Left lung (tissue), 10 donors: Measurements from ENCODE around the gene COL11A2. TPM values are rescaled to one million over a fixed set of nuclear protein-coding genes. Genes with fewer than 3 reads are reported as not detected.

Source experiments
- ATAC-seq: fragments of 200-7000 bp; cut with Tn5 transposase; one replicate; pipeline ENCODE4 v1.9.1; 2020; ENCODE audit warnings: moderate library complexity
- DNase-seq, 4 donors: peaks; one replicate each; pipeline ENCODE4 v3.0.0-alpha.2; 2013 to 2020
- H3K27ac ChIP-seq, 2 donors: fragments of 200-600 bp; sonication (generic) in 1 of 2; one replicate each; pipeline versions ENCODE4 v1.5.0 to v1.8.0; 2020 to 2021
- H3K27me3 ChIP-seq, 2 donors: fragments of 200-600 bp; sonication (generic) in 1 of 2; one replicate each; pipeline versions ENCODE4 v1.5.0 to v1.8.0; 2020 to 2021
- H3K36me3 ChIP-seq, 2 donors: fragments of 200-600 bp; sonication (generic) in 1 of 2; one replicate each; pipeline versions ENCODE4 v1.5.0 to v1.8.0; 2020 to 2021
- H3K4me1 ChIP-seq, 2 donors: fragments of 200-600 bp; one replicate each; pipeline ENCODE4 v1.8.0; 2021
- H3K4me3 ChIP-seq, 2 donors: fragments of 200-600 bp; sonication (generic) in 1 of 2; one replicate each; pipeline versions ENCODE4 v1.5.0 to v1.8.0; 2020 to 2021; ENCODE audit warnings: mild to moderate bottlenecking in 1 of 2
- H3K9me3 ChIP-seq, 2 donors: fragments of 200-600 bp; sonication (generic) in 1 of 2; one replicate each; pipeline versions ENCODE4 v1.5.0 to v1.8.0; 2020 to 2021
- CTCF ChIP-seq, 2 donors: fragments of 200-600 bp; sonication (generic) in 1 of 2; IDR thresholded peaks; one replicate each; pipeline versions ENCODE4 v1.5.0 to v1.8.0; 2021; ENCODE audit warnings: antibody characterized with exemption in 2 of 2
- intact Hi-C, 2 donors: fragments of 100-400 bp; cut with DNase I; formaldehyde crosslinking; loops; one replicate each; pipeline versions ENCODE4 v1.11.2 to v1.14.2; 2022
- polyA plus RNA-seq, 6 donors: library from polyadenylated mRNA; unstranded; fragments of 120-200 nt; gene quantifications; one replicate each; pipeline ENCODE4 v1.2.1, GENCODE V29; 2013; ENCODE audit not compliant: insufficient read length in 6 of 6
- total RNA-seq, 2 donors: library from RNA; stranded (reverse); fragmentation: NEBNext Ultra II Directional; extraction: Animal tissue kit (Norgen Biotek cat#: 25700); gene quantifications; one replicate each; pipeline ENCODE4 v1.2.1, GENCODE V29; 2021
- donor health status: DM: no; HTN: yes; CAD: no.
- donor health status: DM: no; HTN: no; CAD: no.

The COL11A2 gene
- total and polyA plus RNA-seq, 8 donors = 0.45 to 9.5 (median 3.6) TPM

- Histone ChIP-seq H3K4me3 (no peak overlapping the region), H3K4me1 (peaks cover 6 to 12% of the 10 kb centered on the region in 2 donors), H3K9me3 (no peaks in the 10 kb centered on the region), H3K27me3 (no peaks in the 10 kb centered on the region), H3K27ac (no peak overlapping the region), H3K36me3 (no peaks in the 10 kb centered on the region)
- TF ChIP-seq CTCF (IDR thresholded peaks at IDR 0.05) = no peak
- ATAC-seq = no peak
- peak in 1 of 4 donors; percentile 24 for DNase-seq
- intact Hi-C loops = loop anchor here in 1 of 2 donors (10.0 kb wide), 1 partner anchor 79 kb away; no protein-coding TSS in a partner anchor
Measured at GRCh38 chr6:33165581-33166258, 26.5 kb downstream of the COL11A2 start.

- peak in 1 of 4 donors; percentile 13 for DNase-seq
- Histone ChIP-seq H3K9me3 (no peaks in the 10 kb centered on the region), H3K4me3 (no peak overlapping the region), H3K27ac (no peak overlapping the region), H3K4me1 (peaks cover 6 to 12% of the 10 kb centered on the region in 2 donors), H3K36me3 (no peaks in the 10 kb centered on the region), H3K27me3 (no peaks in the 10 kb centered on the region)
- TF ChIP-seq CTCF (IDR thresholded peaks at IDR 0.05) = no peak
- intact Hi-C loops = loop anchor here in 1 of 2 donors (10.0 kb wide), 1 partner anchor 80 kb away; no protein-coding TSS in a partner anchor
- no peak for ATAC-seq
Measured at GRCh38 chr6:33164665-33165373, 27.4 kb downstream of the COL11A2 start.

DNA sequence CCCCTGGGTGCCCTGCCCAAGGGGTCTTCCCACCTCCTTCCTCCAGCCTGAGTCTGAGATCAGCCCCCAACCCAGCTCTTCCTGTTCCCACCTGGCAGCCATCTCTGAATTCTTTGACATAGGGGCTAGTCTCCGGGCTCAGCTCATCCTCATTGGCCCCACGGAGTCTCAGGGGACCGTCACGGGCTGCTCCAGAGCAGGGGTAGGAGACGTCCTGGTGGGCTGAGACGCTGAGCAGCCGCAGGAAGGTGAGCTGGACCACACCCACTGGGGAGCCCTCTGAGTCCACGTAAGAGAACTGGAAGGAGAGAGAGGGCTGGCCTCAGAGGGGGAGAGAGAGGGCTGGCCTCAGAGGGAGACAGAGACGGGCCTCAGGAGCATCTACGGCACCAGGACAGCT is 28.1 kb downstream of the COL11A2 start:
- peaks cover 6 to 12% of the 10 kb centered on the region in 2 donors for H3K4me1 ChIP-seq
- no peak for TF ChIP-seq CTCF (IDR thresholded peaks at IDR 0.05)
- peak in 1 of 4 donors; percentile 24 for DNase-seq
- H3K27ac ChIP-seq = no peak overlapping the region
- H3K36me3 ChIP-seq = no peaks in the 10 kb centered on the region
- ATAC-seq = no peak
- no peak overlapping the region for H3K4me3 ChIP-seq
- H3K27me3 ChIP-seq = no peaks in the 10 kb centered on the region
- intact Hi-C loops = loop anchor here in 1 of 2 donors (10.0 kb wide), 1 partner anchor 81 kb away; no protein-coding TSS in a partner anchor
- H3K9me3 ChIP-seq = no peaks in the 10 kb centered on the region

- Histone ChIP-seq H3K27ac (no peak overlapping the region), H3K9me3 (no peaks in the 10 kb centered on the region), H3K36me3 (no peaks in the 10 kb centered on the region), H3K4me1 (peaks cover 6 to 12% of the 10 kb centered on the region in 2 donors), H3K27me3 (no peaks in the 10 kb centered on the region), H3K4me3 (no peak overlapping the region)
- DNase-seq (peak in 1 of 4 donors; percentile 26), ATAC-seq (no peak)
- TF ChIP-seq CTCF (IDR thresholded peaks at IDR 0.05) = no peak
- intact Hi-C loops = loop anchor here in 1 of 2 donors (10.0 kb wide), 1 partner anchor 81 kb away; no protein-coding TSS in a partner anchor
Measured at GRCh38 chr6:33163540-33163939, 28.7 kb downstream of the COL11A2 start.
